ENCODE data around the gene NTSR1. TPM values are rescaled to one million over a fixed set of nuclear protein-coding genes. Genes with fewer than 3 reads are reported as not detected.

Gene NTSR1
- total and polyA plus RNA-seq, 2 of the 13 experiments (the other 11 are each of a cell fraction or from before 2014, with no cell fraction given) = 0.09 to 0.12 TPM

GRCh38 chr20:62700261-62700930 lies 8.2 kb upstream of the NTSR1 start:
- Histone ChIP-seq H3K36me3 (replicated peaks in 1 of 2; ENCODE audit: control insufficient read depth in 1 of 2, insufficient read depth in 2 of 2, low read length in 2 of 2) (no peaks in the 10 kb centered on the region), H3K27me3 (ENCODE audit: control insufficient read depth in 1 of 2, insufficient read depth in 2 of 2, low read length in 2 of 2) (peaks cover 46 to 98% of the 10 kb centered on the region in 2 experiments), H3K9me3 (ENCODE audit: low read length) (no peaks in the 10 kb centered on the region), H2AFZ (ENCODE audit: low read length) (no peak overlapping the region), H3K4me3 (replicated peaks in 1 of 3; ENCODE audit: insufficient read depth in 1 of 3, low read depth in 2 of 3, low read length in 3 of 3) (no peak overlapping the region), H3K27ac (ENCODE audit: extremely low read length, insufficient read depth, low read length) (no peak overlapping the region), H4K20me1 (ENCODE audit: insufficient read depth, low read length) (no peaks in the 10 kb centered on the region; the same call in 1 of the 2 replicates), H3K4me1 (ENCODE audit: insufficient read depth, low read length) (peaks cover 8% of the 10 kb centered on the region; the same call in 1 of the 2 replicates), H3K4me2 (ENCODE audit: low read depth, low read length) (no peak overlapping the region), H3K79me2 (ENCODE audit: insufficient read depth, low read length) (no peaks in the 10 kb centered on the region), H3K9ac (ENCODE audit: insufficient read depth, low read depth, low read length) (no peak overlapping the region)
- FAIRE-seq = no peak
- BruUV-seq (replicated peaks) = no TSS peak
- in situ Hi-C loops (cut with HindIII; ENCODE audit: extremely low pct_ligation_motif_present, low pct_unique_long_range_greater_than_20kb) = no loop called here
- intact Hi-C loops (cut with micrococcal nuclease; ENCODE audit: unreplicated experiment) = no loop called here
- TF ChIP-seq HDAC1 (CRISPR knock-in tag; IDR thresholded peaks at IDR 0.05) (no peak), ZNF746 (CRISPR knock-in tag; IDR thresholded peaks at IDR 0.05) (no peak), ATAD3A (CRISPR knock-in tag; IDR thresholded peaks at IDR 0.05) (no peak), CC2D1A (CRISPR knock-in tag; IDR thresholded peaks at IDR 0.05) (no peak), CCAR2 (optimal IDR thresholded peaks at IDR 0.05; ENCODE audit: low read depth, low read length) (no peak), ZNF670 (CRISPR knock-in tag; IDR thresholded peaks at IDR 0.05; ENCODE audit: borderline replicate concordance) (no peak), BORCS8-MEF2B (CRISPR knock-in tag; IDR thresholded peaks at IDR 0.05) (no peak), KAT8 (CRISPR knock-in tag; IDR thresholded peaks at IDR 0.05) (no peak)
- no peak for DNase-seq (ENCODE audit: low spot score)
- ChIA-PET POLR2A (no interaction called here), CTCF (ENCODE audit: low intra/inter-chr PET ratio, low total read pairs) (no interaction called here)
- ATAC-seq = no peak
- 24% methylated on average over 18 of the region's 18 CpGs for WGBS (ENCODE audit: low lambda C conversion rate)
